ENCODE measurements around the gene ST7L.
"Not testable (repeated sequence)": the region's sequence is repeated elsewhere in the genome, so short reads cannot be mapped to it uniquely, and the experiment has no call there.

Gene ST7L

GRCh38 chr1:112492076-112492475 lies 126.9 kb downstream of the ST7L start:
- ChIA-PET CTCF (interaction anchor here (0.8 to 2.5 kb wide), 4 partner anchors 9 to 122 kb away, joined by 3 to 25 read pairs (median 6); no protein-coding TSS in a partner anchor), POLR2A (no interaction called here)
- H3K4me3 ChIP-seq (ENCODE audit: low read depth, low read length): no peak overlapping the region
- no peak for TF ChIP-seq CTCF (IDR thresholded peaks at IDR 0.05; ENCODE audit: insufficient read depth, low read length, missing control alignments)
- DNase-seq (ENCODE audit: low read depth, low spot score): no peak

GRCh38 chr1:112488141-112488540 lies 130.8 kb downstream of the ST7L start:
- DNase-seq (ENCODE audit: low read depth, low spot score): no peak
- CTCF ChIA-PET: interaction anchor here (2.6 kb wide), 1 partner anchor 14 kb away, joined by 13 read pairs; no protein-coding TSS in a partner anchor
- H3K4me3 ChIP-seq (ENCODE audit: low read depth, low read length): no peak overlapping the region
- POLR2A ChIA-PET: interaction anchor here (0.7 kb wide), 1 partner anchor 35 kb away, joined by 6 read pairs; no protein-coding TSS in a partner anchor
- no peak for TF ChIP-seq CTCF (IDR thresholded peaks at IDR 0.05; ENCODE audit: insufficient read depth, low read length, missing control alignments)

- DNase-seq (ENCODE audit: low read depth, low spot score); H3K4me3 ChIP-seq (ENCODE audit: low read depth, low read length): not testable (repeated sequence)
- POLR2A ChIA-PET: interaction anchor here (0.7 kb wide), 1 partner anchor 35 kb away, joined by 6 read pairs; no protein-coding TSS in a partner anchor
- CTCF ChIA-PET: interaction anchor here (2.6 kb wide), 1 partner anchor 14 kb away, joined by 13 read pairs; no protein-coding TSS in a partner anchor
Measured at GRCh38 chr1:112487686-112488085, 131.3 kb downstream of the ST7L start.

GRCh38 chr1:112486063-112486462 lies 132.9 kb downstream of the ST7L start:
- DNase-seq (ENCODE audit: low read depth, low spot score); POLR2A ChIA-PET; H3K4me3 ChIP-seq (ENCODE audit: low read depth, low read length): not testable (repeated sequence)
- CTCF ChIA-PET: interaction anchor here (0.7 to 2.6 kb wide), 6 partner anchors 16 to 128 kb away, joined by 3 to 13 read pairs (median 3); partner anchors contain the start of gene CTTNBP2NL

GRCh38 chr1:112478314-112478713 lies 140.6 kb downstream of the ST7L start:
- DNase-seq (ENCODE audit: low read depth, low spot score): no peak
- no peak for TF ChIP-seq CTCF (IDR thresholded peaks at IDR 0.05; ENCODE audit: insufficient read depth, low read length, missing control alignments)
- CTCF ChIA-PET: interaction anchor here (0.8 to 0.9 kb wide), 2 partner anchors 23 to 238 kb away, joined by 3 read pairs; no protein-coding TSS in a partner anchor
- no peak overlapping the region for H3K4me3 ChIP-seq (ENCODE audit: low read depth, low read length)
- POLR2A ChIA-PET: no interaction called here

GRCh38 chr1:112477550-112477949 lies 141.4 kb downstream of the ST7L start:
- no peak for TF ChIP-seq CTCF (IDR thresholded peaks at IDR 0.05; ENCODE audit: insufficient read depth, low read length, missing control alignments)
- POLR2A ChIA-PET: no interaction called here

More at GRCh38 chr1:112477550-112477949, 141.4 kb downstream of the ST7L start:
- CTCF ChIA-PET: interaction anchor here (0.8 to 0.9 kb wide), 2 partner anchors 24 to 239 kb away, joined by 3 read pairs; no protein-coding TSS in a partner anchor
- no peak overlapping the region for H3K4me3 ChIP-seq (ENCODE audit: low read depth, low read length)
- no peak for DNase-seq (ENCODE audit: low read depth, low spot score)
